GM12875 (cell line): ENCODE measurements around the gene LRRC71.
"Not testable (repeated sequence)": the region's sequence is repeated elsewhere in the genome, so short reads cannot be mapped to it uniquely, and the experiment has no call there.

Source experiments
- H3K4me3 ChIP-seq: one replicate; pipeline ENCODE4 v1.5.1; 2011; ENCODE audit warnings: low read depth, low read length, control low read depth
- CTCF ChIP-seq: IDR thresholded peaks from 2 replicates; pipeline ENCODE4 v1.5.1; 2011; ENCODE audit warnings: low read depth, mild to moderate bottlenecking, control low read depth, inconsistent platforms, low read length, moderate library complexity, borderline replicate concordance; ENCODE audit not compliant: insufficient read depth

LRRC71 gene

GRCh38 chr1:156923670-156924477 is 3.4 kb downstream of the LRRC71 start:
- no peak overlapping the region for H3K4me3 ChIP-seq
- TF ChIP-seq CTCF, result no peak

- H3K4me3 ChIP-seq, result no peak overlapping the region
- no peak for TF ChIP-seq CTCF
These were observed 4.2 kb downstream of the LRRC71 start for GRCh38 chr1:156924478-156925153.

GRCh38 chr1:156925154-156926010 is 5.0 kb downstream of the LRRC71 start:
- no peak overlapping the region for H3K4me3 ChIP-seq
- TF ChIP-seq CTCF, result no peak

GRCh38 chr1:156926175-156926574 is 5.7 kb downstream of the LRRC71 start:
- H3K4me3 ChIP-seq, result no peak overlapping the region
- no peak for TF ChIP-seq CTCF

- not testable (repeated sequence) for H3K4me3 ChIP-seq
These were observed 6.3 kb downstream of the LRRC71 start for GRCh38 chr1:156926695-156927094.

- peak; percentile 59 for TF ChIP-seq CTCF
- H3K4me3 ChIP-seq, result no peak overlapping the region
These were observed 7.0 kb downstream of the LRRC71 start for GRCh38 chr1:156927215-156928042.

GRCh38 chr1:156928043-156928602 is 7.7 kb downstream of the LRRC71 start:
- no peak for TF ChIP-seq CTCF
- H3K4me3 ChIP-seq, result no peak overlapping the region
